Measurements from ENCODE around the gene RNF17.

Gene RNF17

GRCh38 chr13:24882665-24883064 lies 118.7 kb downstream of the RNF17 start:
- DNase-seq (ENCODE audit: low read depth) = no peak
- TF ChIP-seq CTCF (conservative IDR thresholded peaks at IDR 0.05; ENCODE audit: low read depth, low read length) = no peak
- no peak overlapping the region for H3K4me3 ChIP-seq (ENCODE audit: low read length)

- no peak overlapping the region for H3K4me3 ChIP-seq (ENCODE audit: low read length)
- no peak for TF ChIP-seq CTCF (conservative IDR thresholded peaks at IDR 0.05; ENCODE audit: low read depth, low read length)
- no peak for DNase-seq (ENCODE audit: low read depth)
These were observed 123.8 kb downstream of the RNF17 start for GRCh38 chr13:24887759-24888158.

- TF ChIP-seq CTCF (conservative IDR thresholded peaks at IDR 0.05; ENCODE audit: low read depth, low read length) = no peak
- no peak overlapping the region for H3K4me3 ChIP-seq (ENCODE audit: low read length)
- DNase-seq (ENCODE audit: low read depth) = no peak
These were observed 124.4 kb downstream of the RNF17 start for GRCh38 chr13:24888291-24888931.

- DNase-seq (ENCODE audit: low read depth) = no peak
- no peak for TF ChIP-seq CTCF (conservative IDR thresholded peaks at IDR 0.05; ENCODE audit: low read depth, low read length)
- H3K4me3 ChIP-seq (ENCODE audit: low read length) = no peak overlapping the region
These were observed 126.3 kb downstream of the RNF17 start for GRCh38 chr13:24890256-24890655.

- H3K4me3 ChIP-seq (ENCODE audit: low read length) = no peak overlapping the region
- no peak for TF ChIP-seq CTCF (conservative IDR thresholded peaks at IDR 0.05; ENCODE audit: low read depth, low read length)
- DNase-seq (ENCODE audit: low read depth) = no peak
These were observed 127.6 kb downstream of the RNF17 start for GRCh38 chr13:24891476-24892108.

GRCh38 chr13:24892829-24893228 lies 128.9 kb downstream of the RNF17 start:
- no peak for DNase-seq (ENCODE audit: low read depth)
- no peak overlapping the region for H3K4me3 ChIP-seq (ENCODE audit: low read length)
- no peak for TF ChIP-seq CTCF (conservative IDR thresholded peaks at IDR 0.05; ENCODE audit: low read depth, low read length)

- TF ChIP-seq CTCF (conservative IDR thresholded peaks at IDR 0.05; ENCODE audit: low read depth, low read length) = no peak
- no peak for DNase-seq (ENCODE audit: low read depth)
- H3K4me3 ChIP-seq (ENCODE audit: low read length) = no peak overlapping the region
These were observed 129.9 kb downstream of the RNF17 start for GRCh38 chr13:24893863-24894262.
